Measurements from ENCODE around the gene AMACR.
"Not testable (repeated sequence)": the region's sequence is repeated elsewhere in the genome, so short reads cannot be mapped to it uniquely, and the experiment has no call there.

Gene AMACR

GRCh38 chr5:34038838-34039237 lies 31.0 kb upstream of the AMACR start:
- Histone ChIP-seq H3K4me3 (no peak overlapping the region), H3K27ac (no peak overlapping the region)

- H3K27ac ChIP-seq = no peak overlapping the region
- no peak overlapping the region for H3K4me3 ChIP-seq
Observed at GRCh38 chr5:34038390-34038789, 30.5 kb upstream of the AMACR start.

DNA sequence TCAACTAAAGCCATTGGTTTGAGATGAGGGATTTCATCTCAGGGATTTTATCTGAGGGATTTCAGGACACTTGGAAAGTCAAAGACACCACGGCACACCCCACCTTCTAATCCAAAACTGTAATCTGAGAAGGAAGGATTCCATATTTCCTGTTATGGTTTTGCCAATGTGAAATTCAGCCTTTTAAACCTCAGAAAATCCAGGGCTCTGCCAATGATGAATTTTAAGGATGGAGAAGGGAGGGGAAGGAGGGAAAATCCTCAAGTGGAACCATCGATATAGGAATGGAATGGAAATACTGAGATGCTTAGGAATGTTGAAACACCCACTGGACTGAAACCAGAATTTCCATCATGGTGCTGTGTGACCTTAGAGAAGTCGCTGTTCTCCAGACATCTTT lies 29.9 kb upstream of the AMACR start:
- H3K27ac ChIP-seq = peak overlapping the region in 4 of 21 experiments; percentile 7 to 56 (median 45)
- H3K4me3 ChIP-seq = no peak overlapping the region

GRCh38 chr5:34035756-34036155 lies 27.9 kb upstream of the AMACR start:
- Histone ChIP-seq H3K4me3 (no peak overlapping the region), H3K27ac (no peak overlapping the region)

DNA sequence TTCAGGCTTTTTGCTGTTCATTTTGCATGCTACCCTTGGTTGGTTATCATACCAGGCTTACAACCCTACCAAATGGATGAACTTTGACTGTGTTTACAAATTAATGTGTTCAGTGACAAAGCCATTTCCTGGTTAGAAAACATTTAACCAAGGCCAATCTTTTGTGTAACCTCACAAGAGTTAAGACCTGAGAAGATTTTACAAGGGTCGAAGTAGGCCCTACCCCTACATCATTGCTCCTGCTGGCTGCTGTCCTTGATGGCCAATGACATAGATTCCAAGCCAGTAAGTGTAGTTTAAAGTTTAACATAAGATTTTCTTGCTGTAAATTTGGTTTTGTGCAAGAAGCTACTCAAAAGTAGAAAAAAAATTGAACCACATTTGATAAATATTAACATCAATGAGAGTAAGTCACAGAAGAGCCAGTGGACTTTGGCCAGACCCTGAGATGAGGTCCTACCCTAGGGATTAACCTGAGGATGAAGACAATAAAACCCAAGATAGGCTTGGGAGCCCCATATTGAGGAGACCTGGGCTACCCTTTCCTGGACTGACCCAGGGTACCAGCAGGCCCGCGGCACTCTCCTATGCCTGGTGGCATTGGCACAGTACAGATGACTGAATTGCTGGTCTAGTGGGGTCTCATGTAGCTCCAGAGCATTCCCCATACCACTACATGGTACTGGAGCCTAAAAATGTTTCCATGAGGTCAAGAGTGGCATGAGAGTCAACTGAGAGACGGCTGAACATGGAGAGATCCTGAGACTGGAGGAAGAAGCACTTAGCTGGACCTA lies 26.9 kb upstream of the AMACR start:
- Histone ChIP-seq H3K4me3 (no peak overlapping the region), H3K27ac (no peak overlapping the region)

GRCh38 chr5:34031966-34032365 lies 24.1 kb upstream of the AMACR start:
- no peak overlapping the region for H3K27ac ChIP-seq
- H3K4me3 ChIP-seq = no peak overlapping the region

GRCh38 chr5:34031117-34031516 lies 23.3 kb upstream of the AMACR start:
- Histone ChIP-seq H3K27ac (no peak overlapping the region), H3K4me3 (no peak overlapping the region)

GRCh38 chr5:34030585-34030984 lies 22.7 kb upstream of the AMACR start:
- not testable (repeated sequence) for H3K4me3 ChIP-seq
- peak overlapping the region in 1 of 21 experiments; percentile 21 for H3K27ac ChIP-seq

- H3K4me3 ChIP-seq = no peak overlapping the region
- H3K27ac ChIP-seq = peak overlapping the region in 1 of 21 experiments; percentile 21
Observed at GRCh38 chr5:34030048-34030447, 22.2 kb upstream of the AMACR start.

DNA sequence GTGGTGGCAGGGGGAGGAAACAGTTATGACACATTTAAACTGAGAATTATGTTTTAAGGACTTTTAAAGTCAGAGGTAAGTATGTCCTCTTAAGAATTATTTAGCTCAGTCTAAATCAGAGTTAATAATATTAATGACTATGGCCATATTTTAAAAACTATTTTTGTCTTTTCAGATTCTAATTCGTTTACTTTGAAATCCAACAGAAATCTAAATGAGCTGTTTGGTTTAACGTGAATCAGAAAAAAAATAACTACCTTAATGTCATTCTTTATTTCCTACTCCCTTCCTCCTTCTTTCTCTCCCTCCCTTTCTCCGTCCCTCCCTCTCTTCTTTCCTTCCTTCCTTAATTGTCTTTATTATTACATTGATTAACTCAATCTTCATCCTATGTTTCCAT lies 20.5 kb upstream of the AMACR start:
- Histone ChIP-seq H3K27ac (no peak overlapping the region), H3K4me3 (no peak overlapping the region)

DNA sequence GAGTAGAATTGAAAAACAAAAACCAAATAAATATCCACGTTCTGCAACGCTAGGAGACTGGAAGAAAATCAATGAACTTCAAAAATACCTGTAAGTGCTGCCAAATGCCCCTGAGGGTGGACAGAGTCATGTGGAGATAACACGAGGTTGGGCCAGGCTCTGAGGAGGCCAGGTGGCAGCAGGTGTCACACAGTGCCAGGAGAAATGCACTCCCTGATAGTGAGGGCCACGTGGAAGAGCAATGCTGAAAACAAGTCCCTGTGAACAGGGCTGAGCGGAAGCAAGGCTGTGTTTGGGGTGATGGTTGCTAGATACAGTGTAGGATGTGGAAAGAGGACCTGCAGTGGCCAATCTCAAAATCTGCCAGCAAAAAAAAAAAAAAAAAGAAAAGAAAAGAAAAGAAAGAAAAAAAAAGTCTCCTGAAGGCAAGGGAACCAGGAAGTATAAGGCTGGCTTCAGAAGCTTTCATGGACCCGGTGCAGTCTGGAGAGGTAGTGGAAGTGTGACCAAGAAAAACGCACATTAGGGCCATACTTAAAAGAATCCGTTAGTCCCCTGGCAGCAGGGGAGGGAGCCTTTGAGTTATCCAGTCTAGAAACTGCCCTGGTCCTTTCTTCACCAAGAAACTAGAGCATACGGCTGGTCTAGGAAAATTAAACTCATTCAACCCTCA lies 18.4 kb upstream of the AMACR start:
- Histone ChIP-seq H3K4me3 (no peak overlapping the region), H3K27ac (no peak overlapping the region)

DNA sequence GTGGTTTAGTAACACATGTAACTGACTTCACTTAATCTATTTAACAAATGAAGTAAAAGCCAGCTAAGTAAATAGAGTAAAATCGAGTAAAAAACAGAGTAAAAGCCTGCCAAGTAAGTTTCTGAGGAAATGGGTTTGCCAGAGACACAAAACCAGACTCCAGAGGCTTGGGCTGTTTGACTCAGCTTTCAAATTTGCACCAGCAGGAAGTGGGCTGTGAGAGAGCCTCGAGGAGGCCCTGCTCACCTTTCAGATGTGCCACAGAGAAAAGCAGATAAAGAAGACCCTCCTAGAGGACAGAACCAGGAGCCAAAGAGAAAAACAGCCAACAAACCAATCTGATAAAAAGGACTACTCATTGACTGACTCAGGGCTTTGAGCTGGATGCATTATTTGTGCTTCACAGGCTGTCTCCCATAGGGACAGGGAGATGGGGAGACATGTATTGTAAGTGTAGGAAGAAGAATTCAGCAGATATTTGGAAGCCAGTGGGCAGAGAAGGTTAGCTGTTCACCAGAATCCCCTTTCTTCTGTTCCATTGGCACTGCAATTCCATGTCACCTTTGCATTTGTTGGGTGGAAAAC lies 14.4 kb upstream of the AMACR start:
- no peak overlapping the region for H3K4me3 ChIP-seq
- peak overlapping the region in 4 of 21 experiments; percentile 1 to 52 (median 22) for H3K27ac ChIP-seq

DNA sequence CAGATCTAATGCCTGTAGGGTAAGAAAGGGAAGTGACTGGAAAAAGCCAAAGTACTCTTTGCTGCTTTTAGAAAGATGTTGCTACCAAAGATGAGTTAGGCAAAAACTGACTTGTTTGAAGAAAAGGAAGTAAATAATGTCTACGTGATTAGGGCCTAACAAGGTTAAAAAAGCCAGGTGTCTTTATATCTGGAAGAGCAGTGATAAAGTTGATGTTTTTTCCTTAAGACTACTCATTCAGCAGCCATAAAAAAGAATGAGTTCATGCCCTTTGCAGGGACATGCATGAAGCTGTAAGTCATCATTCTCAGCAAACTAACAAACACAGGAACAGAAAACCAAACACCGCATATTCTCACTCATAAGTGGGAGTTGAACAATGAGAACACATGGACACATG lies 13.5 kb upstream of the AMACR start:
- Histone ChIP-seq H3K4me3 (no peak overlapping the region), H3K27ac (no peak overlapping the region)

- no peak overlapping the region for H3K4me3 ChIP-seq
Observed at GRCh38 chr5:34020726-34021125, 12.9 kb upstream of the AMACR start.

DNA sequence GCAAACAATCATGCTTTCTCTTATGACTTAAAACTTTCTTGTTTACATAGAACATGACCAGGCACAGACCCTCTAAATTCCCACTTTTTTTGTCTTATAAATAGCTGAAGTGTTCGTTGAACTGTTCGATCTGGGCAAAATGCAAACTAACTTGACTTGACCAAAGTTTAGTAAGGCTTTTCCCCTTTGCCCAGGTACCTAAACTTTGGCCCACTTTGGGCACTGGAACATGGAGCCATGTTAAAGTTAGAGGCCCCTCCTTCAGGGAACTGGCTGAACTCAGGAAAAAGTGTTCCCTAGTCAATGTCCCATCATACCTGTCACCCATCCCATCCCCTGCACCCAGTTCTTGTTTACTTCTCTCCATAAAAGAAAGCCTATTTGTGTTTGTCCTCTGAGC lies 9.4 kb upstream of the AMACR start:
- Histone ChIP-seq H3K27ac (no peak overlapping the region), H3K4me3 (no peak overlapping the region)

More at GRCh38 chr5:34020726-34021125, 12.9 kb upstream of the AMACR start:
- no peak overlapping the region for H3K27ac ChIP-seq

DNA sequence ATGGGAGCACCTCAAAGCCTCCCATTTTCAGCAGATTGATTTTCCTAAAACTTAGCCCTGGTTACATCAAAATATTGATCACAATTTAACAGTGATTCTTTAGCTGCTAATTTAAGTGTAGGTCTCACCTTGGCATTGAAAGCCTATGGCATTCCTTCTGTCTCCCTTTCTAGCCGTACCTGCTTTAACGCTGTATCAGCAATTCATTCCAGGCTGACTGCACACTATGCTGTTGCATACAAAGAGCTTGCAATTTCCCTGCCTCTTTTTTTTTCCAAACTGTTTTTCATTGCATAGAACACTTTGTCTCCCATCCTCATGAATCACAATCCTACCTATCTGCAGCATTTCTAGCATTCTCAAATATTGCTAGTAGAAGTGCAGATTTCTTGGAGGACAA lies 8.9 kb upstream of the AMACR start:
- H3K4me3 ChIP-seq = no peak overlapping the region

DNA sequence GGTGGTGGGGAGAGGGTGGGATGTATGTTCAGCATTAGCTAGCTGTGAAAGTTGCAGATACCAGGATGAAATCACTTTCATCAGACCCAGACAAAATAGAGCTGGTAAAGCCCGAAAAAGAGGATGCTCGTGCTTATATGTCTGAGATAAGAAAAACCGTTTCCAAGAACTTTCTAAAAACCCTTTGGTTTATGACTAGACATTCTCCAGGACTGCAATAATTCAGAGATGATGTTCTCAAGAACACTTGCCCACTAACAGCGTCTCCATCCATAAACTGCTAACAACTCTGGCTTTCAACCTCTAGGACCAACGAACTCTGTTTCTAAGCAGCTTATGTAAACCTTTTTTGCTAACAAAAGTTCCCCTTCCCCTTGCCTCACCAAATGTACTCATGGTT lies 8.4 kb upstream of the AMACR start:
- H3K27ac ChIP-seq = no peak overlapping the region
- no peak overlapping the region for H3K4me3 ChIP-seq

More for the DNA sequence above, 8.9 kb upstream of the AMACR start:
- H3K27ac ChIP-seq = no peak overlapping the region

- Histone ChIP-seq H3K4me3 (no peak overlapping the region), H3K27ac (no peak overlapping the region)
Observed at GRCh38 chr5:34015120-34015822, 7.4 kb upstream of the AMACR start.

- Histone ChIP-seq H3K4me3 (no peak overlapping the region), H3K27ac (no peak overlapping the region)
Observed at GRCh38 chr5:34014626-34015025, 6.8 kb upstream of the AMACR start.

GRCh38 chr5:34013547-34013946 lies 5.7 kb upstream of the AMACR start:
- H3K4me3 ChIP-seq = no peak overlapping the region
- H3K27ac ChIP-seq = no peak overlapping the region

Data from skin epidermis (tissue), 12 donors.